ENCODE data around the gene GNAZ.
"Not testable (repeated sequence)": the region's sequence is repeated elsewhere in the genome, so short reads cannot be mapped to it uniquely, and the experiment has no call there.

GNAZ gene

DNA sequence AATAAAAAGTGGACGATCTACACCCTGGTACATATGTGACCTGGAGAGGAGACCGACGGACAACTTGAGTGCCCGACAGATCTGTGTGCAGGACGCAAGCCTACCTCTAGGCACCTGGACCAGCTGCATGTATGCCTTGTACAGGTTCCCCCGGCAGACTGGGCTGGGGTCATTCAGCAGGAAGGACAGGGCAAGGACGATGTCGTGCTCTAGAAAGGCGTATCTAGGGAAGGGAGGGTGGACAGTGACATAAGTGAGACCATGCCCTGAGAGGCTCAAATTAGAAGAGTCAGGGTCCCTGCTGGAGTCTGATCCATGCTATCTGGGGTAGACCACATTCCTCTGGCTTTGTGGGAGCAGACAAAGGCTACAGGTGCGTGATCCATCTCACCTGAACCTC, 63.6 kb downstream of the GNAZ start:
- no peaks in the 10 kb centered on the region for H3K79me2 ChIP-seq (ENCODE audit: control insufficient read depth, insufficient read depth, low read length, poor library complexity)
- no peak overlapping the region for H3K4me3 ChIP-seq (ENCODE audit: low read depth, low read length)
- no peaks in the 10 kb centered on the region for H3K27me3 ChIP-seq (ENCODE audit: insufficient read depth, low read length)
- no peak overlapping the region for H4K12ac ChIP-seq (ENCODE audit: low read depth, low read length)
- no peak overlapping the region for H4K8ac ChIP-seq (ENCODE audit: low read depth, low read length)
- H3K23ac ChIP-seq (ENCODE audit: low read length) = no peak overlapping the region
- no peak overlapping the region for H3K18ac ChIP-seq (ENCODE audit: low read length)
- H3K79me1 ChIP-seq (ENCODE audit: low read length) = no peaks in the 10 kb centered on the region
- H3K14ac ChIP-seq (ENCODE audit: low read length) = no peak overlapping the region
- H3K9me3 ChIP-seq (ENCODE audit: insufficient read depth, low read depth, low read length) = no peaks in the 10 kb centered on the region
- no peak overlapping the region for H2AFZ ChIP-seq (ENCODE audit: insufficient read depth, low read length, poor library complexity)
- H2BK120ac ChIP-seq (ENCODE audit: insufficient read depth, low read length, poor library complexity) = no peak overlapping the region
- no peaks in the 10 kb centered on the region for H3K36me3 ChIP-seq (ENCODE audit: control insufficient read depth in 1 of 2, insufficient read depth in 2 of 2, low read length in 2 of 2)
- H3K4me2 ChIP-seq (ENCODE audit: low read length) = no peak overlapping the region
- no peak overlapping the region for H2BK12ac ChIP-seq (ENCODE audit: low read length)
- no peak overlapping the region for H3K9ac ChIP-seq (ENCODE audit: low read length)
- no peak for DNase-seq
- H4K91ac ChIP-seq (ENCODE audit: low read depth, low read length) = no peak overlapping the region
- H3K27ac ChIP-seq (ENCODE audit: low read depth, low read length) = no peak overlapping the region
- H3K4me1 ChIP-seq (ENCODE audit: control insufficient read depth in 1 of 2, insufficient read depth in 2 of 2, low read length in 2 of 2) = peaks cover 0 to 2% of the 10 kb centered on the region in 2 experiments
- no peak overlapping the region for H3K4ac ChIP-seq (ENCODE audit: low read depth, low read length)
- no peak overlapping the region for H2BK5ac ChIP-seq (ENCODE audit: low read depth, low read length, poor library complexity)
- H2AK5ac ChIP-seq (ENCODE audit: low read length) = no peak overlapping the region
- WGBS (ENCODE audit: extremely low coverage, insufficient coverage, insufficient read length) = no CpG with 5 or more reads among the region's 10 CpGs

DNA sequence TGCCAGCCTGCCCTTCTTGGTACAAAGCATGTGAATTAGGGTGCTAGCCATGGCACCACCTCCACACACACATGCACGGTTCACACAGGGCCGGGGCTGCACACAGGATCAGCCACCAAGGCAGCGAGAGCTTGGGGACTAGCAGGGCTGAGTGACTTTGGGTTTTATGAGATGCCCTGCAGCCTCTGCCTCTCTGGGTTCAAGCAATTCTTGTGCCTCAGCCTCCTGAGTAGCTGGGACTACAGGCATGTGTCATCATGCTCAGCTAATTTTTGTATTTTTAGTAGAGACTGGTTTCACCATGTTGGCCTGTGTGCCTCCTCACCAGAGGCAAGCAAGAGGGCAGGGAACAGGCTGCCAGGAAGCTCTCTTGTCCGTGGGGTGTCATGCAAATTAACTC, 66.7 kb downstream of the GNAZ start:
- not testable (repeated sequence) for H3K23ac ChIP-seq (ENCODE audit: low read length); H2BK5ac ChIP-seq (ENCODE audit: low read depth, low read length, poor library complexity); H3K18ac ChIP-seq (ENCODE audit: low read length); H3K79me1 ChIP-seq (ENCODE audit: low read length); H3K9ac ChIP-seq (ENCODE audit: low read length); H3K4me3 ChIP-seq (ENCODE audit: low read depth, low read length); H3K4me2 ChIP-seq (ENCODE audit: low read length); H3K4me1 ChIP-seq (ENCODE audit: control insufficient read depth in 1 of 2, insufficient read depth in 2 of 2, low read length in 2 of 2); H4K91ac ChIP-seq (ENCODE audit: low read depth, low read length); H3K9me3 ChIP-seq (ENCODE audit: insufficient read depth, low read depth, low read length); H3K27ac ChIP-seq (ENCODE audit: low read depth, low read length); DNase-seq; H2BK120ac ChIP-seq (ENCODE audit: insufficient read depth, low read length, poor library complexity); H2AK5ac ChIP-seq (ENCODE audit: low read length); H3K4ac ChIP-seq (ENCODE audit: low read depth, low read length); H4K12ac ChIP-seq (ENCODE audit: low read depth, low read length); H4K8ac ChIP-seq (ENCODE audit: low read depth, low read length); H2BK12ac ChIP-seq (ENCODE audit: low read length); H3K79me2 ChIP-seq (ENCODE audit: control insufficient read depth, insufficient read depth, low read length, poor library complexity); H3K36me3 ChIP-seq (ENCODE audit: control insufficient read depth in 1 of 2, insufficient read depth in 2 of 2, low read length in 2 of 2); H3K14ac ChIP-seq (ENCODE audit: low read length); H2AFZ ChIP-seq (ENCODE audit: insufficient read depth, low read length, poor library complexity); H3K27me3 ChIP-seq (ENCODE audit: insufficient read depth, low read length)
- no CpG with 5 or more reads among the region's 4 CpGs for WGBS (ENCODE audit: extremely low coverage, insufficient coverage, insufficient read length)

- H3K36me3 ChIP-seq (ENCODE audit: control insufficient read depth in 1 of 2, insufficient read depth in 2 of 2, low read length in 2 of 2) = no peaks in the 10 kb centered on the region
- H3K23ac ChIP-seq (ENCODE audit: low read length) = no peak overlapping the region
- no peak overlapping the region for H2AK5ac ChIP-seq (ENCODE audit: low read length)
- H3K14ac ChIP-seq (ENCODE audit: low read length) = no peak overlapping the region
- no peak overlapping the region for H2AFZ ChIP-seq (ENCODE audit: insufficient read depth, low read length, poor library complexity)
- no peak overlapping the region for H3K4ac ChIP-seq (ENCODE audit: low read depth, low read length)
- H3K79me1 ChIP-seq (ENCODE audit: low read length) = no peaks in the 10 kb centered on the region
- H4K91ac ChIP-seq (ENCODE audit: low read depth, low read length) = no peak overlapping the region
- H3K4me3 ChIP-seq (ENCODE audit: low read depth, low read length) = no peak overlapping the region
- no peaks in the 10 kb centered on the region for H3K9me3 ChIP-seq (ENCODE audit: insufficient read depth, low read depth, low read length)
- H3K27ac ChIP-seq (ENCODE audit: low read depth, low read length) = no peak overlapping the region
- no peak overlapping the region for H4K8ac ChIP-seq (ENCODE audit: low read depth, low read length)
- no peaks in the 10 kb centered on the region for H3K79me2 ChIP-seq (ENCODE audit: control insufficient read depth, insufficient read depth, low read length, poor library complexity)
- no peak overlapping the region for H2BK120ac ChIP-seq (ENCODE audit: insufficient read depth, low read length, poor library complexity)
- no peak overlapping the region for H3K18ac ChIP-seq (ENCODE audit: low read length)
- WGBS (ENCODE audit: extremely low coverage, insufficient coverage, insufficient read length) = no CpG with 5 or more reads among the region's 3 CpGs
- DNase-seq = no peak
- no peak overlapping the region for H4K12ac ChIP-seq (ENCODE audit: low read depth, low read length)
- no peak overlapping the region for H3K9ac ChIP-seq (ENCODE audit: low read length)
- no peak overlapping the region for H2BK5ac ChIP-seq (ENCODE audit: low read depth, low read length, poor library complexity)
- H2BK12ac ChIP-seq (ENCODE audit: low read length) = no peak overlapping the region
- H3K4me1 ChIP-seq (ENCODE audit: control insufficient read depth in 1 of 2, insufficient read depth in 2 of 2, low read length in 2 of 2) = peaks cover 0 to 8% of the 10 kb centered on the region in 2 experiments
- H3K4me2 ChIP-seq (ENCODE audit: low read length) = no peak overlapping the region
- H3K27me3 ChIP-seq (ENCODE audit: insufficient read depth, low read length) = no peaks in the 10 kb centered on the region
These were observed 67.1 kb downstream of the GNAZ start for GRCh38 chr22:23137468-23137867.

DNA sequence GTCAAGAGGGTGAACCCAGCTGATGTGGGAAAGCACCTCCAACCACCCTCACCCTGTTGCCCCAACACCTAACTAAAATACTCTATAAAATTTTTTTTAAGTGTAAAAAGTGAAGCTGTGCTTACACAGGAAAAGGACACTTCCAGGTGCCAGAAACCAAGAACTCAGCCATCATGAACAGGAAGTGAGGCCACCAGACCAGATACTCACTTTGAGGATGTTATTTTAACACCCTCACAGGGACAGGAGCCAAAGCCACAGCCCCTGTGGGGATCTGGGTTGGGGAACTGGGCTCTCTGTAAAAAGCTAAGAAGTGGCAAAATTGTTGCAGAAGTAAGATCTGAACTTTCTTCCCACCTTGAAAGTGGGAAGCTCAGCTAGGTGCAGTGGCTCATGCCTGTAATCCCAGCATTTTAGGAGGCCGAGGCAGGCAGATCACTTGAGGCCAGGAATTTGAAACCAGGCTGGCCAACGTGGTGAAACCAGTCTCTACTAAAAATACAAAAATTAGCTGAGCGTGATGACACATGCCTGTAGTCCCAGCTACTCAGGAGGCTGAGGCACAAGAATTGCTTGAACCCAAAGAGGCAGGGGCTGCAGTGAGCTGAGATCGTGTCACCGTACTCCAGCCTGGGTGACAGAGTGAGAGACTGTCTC, 67.7 kb downstream of the GNAZ start:
- Histone ChIP-seq H3K4me3 (ENCODE audit: low read depth, low read length) (no peak overlapping the region), H4K12ac (ENCODE audit: low read depth, low read length) (no peak overlapping the region), H3K79me1 (ENCODE audit: low read length) (no peaks in the 10 kb centered on the region)

More for the DNA sequence above, 67.7 kb downstream of the GNAZ start:
- Histone ChIP-seq H3K79me2 (ENCODE audit: control insufficient read depth, insufficient read depth, low read length, poor library complexity) (no peaks in the 10 kb centered on the region), H3K27me3 (ENCODE audit: insufficient read depth, low read length) (no peaks in the 10 kb centered on the region), H2AK5ac (ENCODE audit: low read length) (no peak overlapping the region), H4K91ac (ENCODE audit: low read depth, low read length) (no peak overlapping the region), H3K4me2 (ENCODE audit: low read length) (no peak overlapping the region), H3K14ac (ENCODE audit: low read length) (no peak overlapping the region), H3K18ac (ENCODE audit: low read length) (no peak overlapping the region), H4K8ac (ENCODE audit: low read depth, low read length) (no peak overlapping the region), H3K36me3 (ENCODE audit: control insufficient read depth in 1 of 2, insufficient read depth in 2 of 2, low read length in 2 of 2) (no peaks in the 10 kb centered on the region), H2BK12ac (ENCODE audit: low read length) (no peak overlapping the region), H3K9ac (ENCODE audit: low read length) (no peak overlapping the region), H3K4ac (ENCODE audit: low read depth, low read length) (no peak overlapping the region), H3K27ac (ENCODE audit: low read depth, low read length) (no peak overlapping the region), H3K9me3 (ENCODE audit: insufficient read depth, low read depth, low read length) (no peaks in the 10 kb centered on the region), H2BK5ac (ENCODE audit: low read depth, low read length, poor library complexity) (no peak overlapping the region), H3K23ac (ENCODE audit: low read length) (no peak overlapping the region), H2BK120ac (ENCODE audit: insufficient read depth, low read length, poor library complexity) (no peak overlapping the region), H2AFZ (ENCODE audit: insufficient read depth, low read length, poor library complexity) (no peak overlapping the region), H3K4me1 (ENCODE audit: control insufficient read depth in 1 of 2, insufficient read depth in 2 of 2, low read length in 2 of 2) (peaks cover 0 to 8% of the 10 kb centered on the region in 2 experiments)
- WGBS (ENCODE audit: extremely low coverage, insufficient coverage, insufficient read length) = no CpG with 5 or more reads among the region's 5 CpGs
- DNase-seq = no peak
